ENCODE data around the gene LTBP1.
A peak's percentile ranks its signal among the peaks of the same experiment; 100 is the strongest.

- TF ChIP-seq CTCF (conservative IDR thresholded peaks at IDR 0.05; ENCODE audit: low read depth in 2 of 2), result peak; percentile 26 to 47; a peak in 3 of 4 replicates
- TF ChIP-seq POLR2AphosphoS5 (IDR thresholded peaks at IDR 0.05; ENCODE audit: low read depth), result no peak
- TF ChIP-seq REST (IDR thresholded peaks at IDR 0.05; ENCODE audit: unreplicated experiment), result no peak
- TF ChIP-seq EZH2 (IDR thresholded peaks at IDR 0.05; ENCODE audit: low read depth, unreplicated experiment), result no peak
- TF ChIP-seq STAT1 (IDR thresholded peaks at IDR 0.05; ENCODE audit: unreplicated experiment), result no peak
- no peak for TF ChIP-seq JUNB (IDR thresholded peaks at IDR 0.05; ENCODE audit: unreplicated experiment)
- no peak for TF ChIP-seq CREB1 (CRISPR knock-in tag; IDR thresholded peaks at IDR 0.05; ENCODE audit: low read depth)
- TF ChIP-seq ETS1 (IDR thresholded peaks at IDR 0.05), result no peak
Observed at GRCh38 chr2:33215299-33215698, 268.5 kb downstream of the LTBP1 start.

Measured in GM23338 (cell line).